Transverse colon (tissue), 4 donors: ENCODE data around the gene SUGCT.

ENCODE experiments used
- EP300 ChIP-seq: sonication (generic); formaldehyde crosslinking; IDR thresholded peaks from one replicate; pipeline ENCODE4 v1.6.1; 2017; ENCODE audit warnings: antibody characterized with exemption, low read depth
- POLR2A ChIP-seq: fragments of 450-650 bp; IDR thresholded peaks from one replicate; pipeline ENCODE4 v1.6.1; 2016; ENCODE audit warnings: antibody characterized with exemption, mild to moderate bottlenecking, moderate library complexity
- POLR2AphosphoS5 ChIP-seq, 3 donors: sonication (generic); formaldehyde crosslinking; IDR thresholded peaks; one replicate each; pipeline ENCODE4 v1.6.1; 2016; ENCODE audit warnings: antibody characterized with exemption in 3 of 3
- TF ChIP-seq, protein P1 (sequence below), 5 experiments: fragments of 200-600 bp in 3 of 5; fragments of 450-650 bp in 2 of 5; sonication (generic) in 3 of 5; IDR thresholded peaks; 1 replicate in 2 of 5; 2 replicates in 3 of 5; pipeline ENCODE4 v1.5.1; 2016 to 2017; ENCODE audit warnings: antibody characterized with exemption in 5 of 5, inconsistent platforms in 3 of 5, mild to moderate bottlenecking in 2 of 5, moderate library complexity in 1 of 5

DNA sequence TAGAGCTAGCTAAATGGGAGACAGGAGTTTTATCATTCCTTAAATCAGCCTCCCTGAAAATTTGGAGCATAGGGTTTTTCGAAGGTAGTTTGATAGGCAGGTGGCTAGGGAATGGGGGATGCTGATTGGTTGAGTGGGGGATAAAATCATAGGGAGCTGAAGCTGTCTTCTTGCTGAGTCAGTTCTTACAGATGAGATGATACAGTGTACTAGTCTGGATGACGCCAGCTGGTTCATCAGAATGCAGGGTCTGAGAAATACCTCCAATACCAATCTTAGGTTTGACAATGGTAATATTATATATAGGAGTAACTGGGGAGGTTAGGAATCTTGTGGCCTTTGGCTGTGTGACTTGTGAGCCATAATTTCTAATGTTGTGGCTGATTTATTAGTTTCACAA, 271.2 kb downstream of the SUGCT start:
- TF ChIP-seq, protein P1, sequence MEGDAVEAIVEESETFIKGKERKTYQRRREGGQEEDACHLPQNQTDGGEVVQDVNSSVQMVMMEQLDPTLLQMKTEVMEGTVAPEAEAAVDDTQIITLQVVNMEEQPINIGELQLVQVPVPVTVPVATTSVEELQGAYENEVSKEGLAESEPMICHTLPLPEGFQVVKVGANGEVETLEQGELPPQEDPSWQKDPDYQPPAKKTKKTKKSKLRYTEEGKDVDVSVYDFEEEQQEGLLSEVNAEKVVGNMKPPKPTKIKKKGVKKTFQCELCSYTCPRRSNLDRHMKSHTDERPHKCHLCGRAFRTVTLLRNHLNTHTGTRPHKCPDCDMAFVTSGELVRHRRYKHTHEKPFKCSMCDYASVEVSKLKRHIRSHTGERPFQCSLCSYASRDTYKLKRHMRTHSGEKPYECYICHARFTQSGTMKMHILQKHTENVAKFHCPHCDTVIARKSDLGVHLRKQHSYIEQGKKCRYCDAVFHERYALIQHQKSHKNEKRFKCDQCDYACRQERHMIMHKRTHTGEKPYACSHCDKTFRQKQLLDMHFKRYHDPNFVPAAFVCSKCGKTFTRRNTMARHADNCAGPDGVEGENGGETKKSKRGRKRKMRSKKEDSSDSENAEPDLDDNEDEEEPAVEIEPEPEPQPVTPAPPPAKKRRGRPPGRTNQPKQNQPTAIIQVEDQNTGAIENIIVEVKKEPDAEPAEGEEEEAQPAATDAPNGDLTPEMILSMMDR (IDR thresholded peaks at IDR 0.05), result no peak
- TF ChIP-seq EP300, result no peak
- no peak for TF ChIP-seq POLR2A
- TF ChIP-seq POLR2AphosphoS5 (IDR thresholded peaks at IDR 0.05), result no peak
